Fibroblast of lung (primary cell): ENCODE results near the gene HIP1R. TPM values are rescaled to one million over a fixed set of nuclear protein-coding genes. Genes with fewer than 3 reads are reported as not detected.

Source experiments
- DNase-seq, 2 donors: peaks; one replicate each; pipeline versions ENCODE4 v3.0.0 to v3.0.0-alpha.2; 2010; ENCODE audit warnings: low read depth in 2 of 2
- H2AFZ ChIP-seq: 2 replicates; pipeline ENCODE4 v1.5.1; 2012; ENCODE audit warnings: low read length, control low read depth, inconsistent platforms
- H3K27ac ChIP-seq: 2 replicates; pipeline ENCODE4 v1.5.1; 2011; ENCODE audit warnings: low read length, control low read depth; ENCODE audit not compliant: insufficient read depth
- H3K27me3 ChIP-seq: 2 replicates; pipeline ENCODE4 v1.5.1; 2011; ENCODE audit warnings: mild to moderate bottlenecking, low read length; ENCODE audit not compliant: control insufficient read depth, insufficient read depth
- H3K36me3 ChIP-seq: 2 replicates; pipeline ENCODE4 v1.5.1; 2011; ENCODE audit warnings: low read length; ENCODE audit not compliant: control insufficient read depth, insufficient read depth
- H3K4me1 ChIP-seq: 2 replicates; pipeline ENCODE4 v1.5.1; 2011; ENCODE audit warnings: low read length; ENCODE audit not compliant: control insufficient read depth, insufficient read depth; ENCODE audit errors: extremely low read depth
- H3K4me2 ChIP-seq: 2 replicates; pipeline ENCODE4 v1.5.1; 2011; ENCODE audit warnings: low read length, control low read depth; ENCODE audit not compliant: insufficient read depth; ENCODE audit errors: extremely low read depth
- H3K4me3 ChIP-seq, 4 experiments: fragments of 200-600 bp in 1 of 4; sonication (generic) in 1 of 4; replicated peaks in 1 of 4; 2 replicates each; pipeline ENCODE4 v1.5.1; 2011 to 2016; ENCODE audit warnings: low read length in 4 of 4, low read depth in 3 of 4, mild to moderate bottlenecking in 3 of 4, control low read depth in 2 of 4, inconsistent platforms in 1 of 4, mixed read lengths in 1 of 4; ENCODE audit not compliant: insufficient read depth in 1 of 4; ENCODE audit errors: control extremely low read depth in 1 of 4
- H3K79me2 ChIP-seq: 2 replicates; pipeline ENCODE4 v1.5.1; 2012; ENCODE audit warnings: mild to moderate bottlenecking, low read length, inconsistent platforms; ENCODE audit not compliant: control insufficient read depth, insufficient read depth
- H3K9ac ChIP-seq: 2 replicates; pipeline ENCODE4 v1.5.1; 2011; ENCODE audit warnings: mild to moderate bottlenecking, low read length, control low read depth; ENCODE audit not compliant: insufficient read depth
- H3K9me3 ChIP-seq: 2 replicates; pipeline ENCODE4 v1.5.1; 2012; ENCODE audit warnings: low read depth, low read length; ENCODE audit not compliant: control insufficient read depth, insufficient read depth
- H4K20me1 ChIP-seq: 2 replicates; pipeline ENCODE4 v1.5.1; 2011; ENCODE audit warnings: low read length; ENCODE audit not compliant: control insufficient read depth, insufficient read depth; ENCODE audit errors: extremely low read depth
- EZH2 ChIP-seq: IDR thresholded peaks from 2 replicates; pipeline ENCODE4 v1.5.1; 2012; ENCODE audit warnings: low read length, control low read depth, mild to moderate bottlenecking; ENCODE audit errors: missing control alignments
- polyA plus RNA-seq, 2 donors: library from polyadenylated mRNA; depleted of rRNA in 1 of 2; stranded (reverse) in 1 of 2; unstranded in 1 of 2; fragments of >200 nt; gene quantifications; 2 replicates each; pipeline ENCODE4 v1.2.1, GENCODE V29; 2011 to 2012; ENCODE audit warnings: missing spikeins in 1 of 2
- total RNA-seq: library from RNA; depleted of rRNA; stranded (reverse); fragments of >200 nt; gene quantifications from 2 replicates; pipeline ENCODE4 v1.2.1, GENCODE V29; 2014
- TF ChIP-seq, protein P1 (sequence below), 2 donors: IDR thresholded peaks in 1 of 2; conservative IDR thresholded peaks in 1 of 2; 1 replicate in 1 of 2; 2 replicates in 1 of 2; pipeline ENCODE4 v1.5.1; 2011 to 2012; ENCODE audit warnings: low read length in 2 of 2, control low read depth in 1 of 2, inconsistent platforms in 1 of 2, low read depth in 1 of 2, mild to moderate bottlenecking in 1 of 2

The HIP1R gene
- total and polyA plus RNA-seq, 2 donors (not counting 1 experiment from before 2014, with no cell fraction given), result 3.4 to 21.3 TPM

DNA sequence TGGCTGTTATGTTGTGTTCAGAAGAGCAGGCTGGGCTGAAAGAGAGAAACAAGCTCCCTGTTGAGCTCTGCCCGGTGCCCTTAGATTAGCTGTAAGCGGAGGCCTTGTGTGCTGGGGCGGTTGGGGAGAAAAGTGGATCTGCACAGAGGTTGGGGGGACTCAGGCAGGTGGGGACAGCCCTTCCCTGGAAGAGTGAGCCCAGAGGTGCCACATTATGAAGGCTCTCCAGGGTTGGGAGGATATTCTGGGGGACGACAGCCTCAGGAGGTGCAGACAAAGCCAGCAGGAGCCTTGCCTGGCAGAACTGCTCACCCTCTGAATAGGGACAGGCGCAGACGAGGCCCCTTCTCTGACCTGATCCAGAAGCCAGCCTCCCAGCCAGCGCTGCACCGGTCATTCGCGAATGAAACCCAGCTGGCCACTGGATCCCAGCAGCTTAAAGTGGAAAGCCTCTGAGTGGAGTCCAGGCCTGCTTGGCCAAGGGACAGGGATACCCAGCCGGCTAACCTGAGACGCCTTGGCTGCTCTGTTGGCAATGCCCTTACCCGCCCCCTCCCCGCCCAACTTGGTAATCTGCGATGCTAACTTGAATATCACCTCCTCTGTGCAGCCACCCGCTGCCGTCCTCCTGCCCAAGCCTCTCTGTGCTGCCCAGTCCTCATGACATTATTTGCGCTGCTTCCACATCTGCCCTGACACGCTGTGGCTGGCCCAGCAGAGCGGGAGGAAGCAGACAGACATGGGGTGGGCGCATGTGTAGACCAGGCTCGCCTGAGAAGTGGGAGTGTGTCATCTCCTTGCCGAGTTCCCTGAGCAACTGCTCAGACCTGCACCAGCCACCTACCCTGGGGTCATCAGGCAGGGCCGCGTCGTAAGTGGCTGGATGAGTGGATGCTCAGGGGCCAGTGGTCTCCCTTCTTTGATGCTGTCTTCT is 5.6 kb downstream of the HIP1R start:
- no peaks in the 10 kb centered on the region for H4K20me1 ChIP-seq
- H3K36me3 ChIP-seq, result no peaks in the 10 kb centered on the region
- TF ChIP-seq EZH2, result no peak
- TF ChIP-seq, protein P1, sequence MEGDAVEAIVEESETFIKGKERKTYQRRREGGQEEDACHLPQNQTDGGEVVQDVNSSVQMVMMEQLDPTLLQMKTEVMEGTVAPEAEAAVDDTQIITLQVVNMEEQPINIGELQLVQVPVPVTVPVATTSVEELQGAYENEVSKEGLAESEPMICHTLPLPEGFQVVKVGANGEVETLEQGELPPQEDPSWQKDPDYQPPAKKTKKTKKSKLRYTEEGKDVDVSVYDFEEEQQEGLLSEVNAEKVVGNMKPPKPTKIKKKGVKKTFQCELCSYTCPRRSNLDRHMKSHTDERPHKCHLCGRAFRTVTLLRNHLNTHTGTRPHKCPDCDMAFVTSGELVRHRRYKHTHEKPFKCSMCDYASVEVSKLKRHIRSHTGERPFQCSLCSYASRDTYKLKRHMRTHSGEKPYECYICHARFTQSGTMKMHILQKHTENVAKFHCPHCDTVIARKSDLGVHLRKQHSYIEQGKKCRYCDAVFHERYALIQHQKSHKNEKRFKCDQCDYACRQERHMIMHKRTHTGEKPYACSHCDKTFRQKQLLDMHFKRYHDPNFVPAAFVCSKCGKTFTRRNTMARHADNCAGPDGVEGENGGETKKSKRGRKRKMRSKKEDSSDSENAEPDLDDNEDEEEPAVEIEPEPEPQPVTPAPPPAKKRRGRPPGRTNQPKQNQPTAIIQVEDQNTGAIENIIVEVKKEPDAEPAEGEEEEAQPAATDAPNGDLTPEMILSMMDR (conservative IDR thresholded peaks at IDR 0.05 in 1 of 2, IDR thresholded peaks at IDR 0.05 in 1 of 2; ENCODE audit: low read depth in 1 of 2, low read length in 2 of 2), result no peak
- H3K4me1 ChIP-seq, result peaks cover 13% of the 10 kb centered on the region
- peak in 1 of 2 donors; percentile 47 for DNase-seq
- no peaks in the 10 kb centered on the region for H3K27me3 ChIP-seq
- no peak overlapping the region for H3K4me3 ChIP-seq
- H3K4me2 ChIP-seq, result peak overlapping the region; percentile 0
- no peak overlapping the region for H2AFZ ChIP-seq
- no peak overlapping the region for H3K27ac ChIP-seq
- no peaks in the 10 kb centered on the region for H3K79me2 ChIP-seq
- no peak overlapping the region for H3K9ac ChIP-seq
- H3K9me3 ChIP-seq, result no peaks in the 10 kb centered on the region

DNA sequence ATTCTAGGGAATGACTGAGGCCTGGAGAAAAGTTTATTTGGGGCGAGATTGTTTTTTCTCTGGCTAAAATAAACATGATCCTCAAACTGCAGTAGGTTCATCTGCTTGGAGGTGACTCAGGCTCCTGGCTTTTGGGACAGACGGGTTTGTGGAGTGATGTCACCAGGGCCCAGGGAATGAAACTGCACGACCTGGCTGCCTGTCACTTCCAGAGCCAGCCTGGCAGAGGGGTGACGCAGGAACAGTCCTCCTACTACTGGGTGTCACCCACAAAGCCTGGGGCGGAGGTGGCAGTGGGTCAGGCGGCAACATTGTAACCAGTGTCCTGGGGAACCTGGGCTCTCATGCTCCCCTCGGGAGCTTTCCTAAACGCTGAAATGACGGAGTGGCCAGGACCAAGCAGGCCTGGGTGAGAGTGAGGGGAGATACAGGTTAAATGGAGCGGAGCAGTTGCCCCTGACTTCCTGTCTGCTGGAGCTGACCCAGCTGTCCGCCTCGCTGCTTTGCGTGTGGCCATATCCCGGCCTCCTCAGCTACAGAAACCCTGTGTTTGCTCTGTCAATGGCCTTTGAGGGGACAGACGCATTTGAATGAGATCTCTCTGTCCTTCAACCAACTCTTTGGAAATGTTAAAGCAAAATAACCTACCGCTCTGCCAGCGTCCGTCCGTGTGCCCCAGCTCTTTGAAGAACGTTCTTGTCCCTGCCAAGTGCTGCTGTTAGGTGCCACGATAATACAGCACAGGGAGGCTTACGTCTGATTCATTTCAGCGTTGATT is 6.5 kb downstream of the HIP1R start:
- Histone ChIP-seq H3K9ac (no peak overlapping the region), H3K4me2 (peak overlapping the region; percentile 29), H3K4me3 (no peak overlapping the region), H3K79me2 (no peaks in the 10 kb centered on the region), H3K27ac (no peak overlapping the region), H3K4me1 (peaks cover 13% of the 10 kb centered on the region), H2AFZ (no peak overlapping the region), H4K20me1 (no peaks in the 10 kb centered on the region), H3K27me3 (no peaks in the 10 kb centered on the region), H3K9me3 (no peaks in the 10 kb centered on the region), H3K36me3 (no peaks in the 10 kb centered on the region)
- TF ChIP-seq EZH2, result no peak
- TF ChIP-seq, protein P1 (conservative IDR thresholded peaks at IDR 0.05 in 1 of 2, IDR thresholded peaks at IDR 0.05 in 1 of 2; ENCODE audit: low read depth in 1 of 2, low read length in 2 of 2), result no peak
- peak; percentile 54 to 79 for DNase-seq
